ENCODE measurements around the gene ATP5F1C. TPM values are rescaled to one million over a fixed set of nuclear protein-coding genes. Genes with fewer than 3 reads are reported as not detected.

The ATP5F1C gene
- total RNA-seq, 1 donor from 2014 or later = 150 TPM

GRCh38 chr10:7829289-7829834, 41.4 kb downstream of the ATP5F1C start:
- no peak for ATAC-seq

DNA sequence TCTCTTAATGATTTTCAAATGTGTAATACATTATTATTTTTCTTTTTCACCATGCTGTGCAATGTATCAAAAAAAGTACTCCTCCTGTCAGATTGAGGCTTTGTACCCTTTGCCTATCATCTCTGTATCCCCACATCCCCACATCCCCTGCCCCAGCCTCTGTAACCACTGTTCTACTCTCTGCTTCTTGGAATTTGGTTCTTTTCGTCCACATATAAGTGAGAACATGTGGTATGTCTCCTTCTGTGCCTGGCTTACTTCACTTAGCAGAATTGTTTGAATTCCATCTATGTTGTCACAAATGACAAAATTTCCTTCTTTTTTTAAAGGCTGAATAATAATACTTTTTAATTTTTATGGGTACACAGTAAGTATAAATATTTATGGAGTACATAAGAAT, 44.1 kb downstream of the ATP5F1C start:
- intact Hi-C loops (cut with DNase I) = no loop called here
- no peak for ATAC-seq
- no peak for DNase-seq (ENCODE audit: low spot score)

More at GRCh38 chr10:7829289-7829834, 41.4 kb downstream of the ATP5F1C start:
- intact Hi-C loops (cut with DNase I) = no loop called here
- DNase-seq (ENCODE audit: low spot score) = no peak

DNA sequence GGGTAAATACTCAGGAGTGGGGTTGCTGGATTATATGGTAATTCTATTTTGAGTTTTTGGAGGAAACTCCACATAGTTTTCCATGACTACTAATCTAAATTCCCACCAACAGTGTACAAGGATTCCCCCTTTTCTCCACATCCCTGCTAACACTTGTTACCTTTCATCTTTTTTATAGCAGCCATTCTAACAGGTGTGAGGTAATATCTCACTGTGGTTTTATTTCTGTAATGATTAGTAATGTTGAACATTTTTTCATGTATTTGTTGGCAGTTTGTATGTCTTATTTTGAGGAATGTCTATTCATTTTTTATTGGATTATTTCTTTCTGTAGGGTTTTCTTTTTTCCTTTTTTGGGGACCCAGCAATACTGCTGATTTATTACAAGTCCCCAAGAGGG, 45.2 kb downstream of the ATP5F1C start:
- DNase-seq (ENCODE audit: low spot score) (no peak), ATAC-seq (no peak)
- intact Hi-C loops (cut with DNase I) = no loop called here

- DNase-seq (ENCODE audit: low spot score) = no peak
- intact Hi-C loops (cut with DNase I) = no loop called here
These were observed 46.3 kb downstream of the ATP5F1C start for GRCh38 chr10:7834262-7834661.

DNA sequence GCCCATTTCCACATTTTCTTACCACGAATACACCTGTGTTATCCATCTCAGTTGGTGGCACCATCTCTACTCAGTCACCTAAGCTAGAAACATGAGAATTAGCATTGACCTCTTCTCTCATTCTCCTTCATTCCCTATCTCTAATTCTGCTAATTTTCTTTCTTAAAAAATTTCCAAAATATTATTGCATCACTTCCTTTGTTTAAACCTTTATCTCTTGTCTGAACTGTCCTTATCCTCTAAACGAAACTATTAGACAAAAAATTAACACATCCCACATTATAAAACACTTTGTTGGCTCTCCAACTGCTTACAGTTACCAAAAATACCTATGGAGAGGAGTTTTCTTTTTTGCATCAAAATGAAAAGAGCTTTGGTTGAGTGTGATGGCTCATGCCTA, 48.6 kb downstream of the ATP5F1C start:
- DNase-seq (ENCODE audit: low spot score) = no peak
- intact Hi-C loops (cut with DNase I) = no loop called here
- ATAC-seq = no peak

More at GRCh38 chr10:7834262-7834661, 46.3 kb downstream of the ATP5F1C start:
- ATAC-seq = no peak

DNA sequence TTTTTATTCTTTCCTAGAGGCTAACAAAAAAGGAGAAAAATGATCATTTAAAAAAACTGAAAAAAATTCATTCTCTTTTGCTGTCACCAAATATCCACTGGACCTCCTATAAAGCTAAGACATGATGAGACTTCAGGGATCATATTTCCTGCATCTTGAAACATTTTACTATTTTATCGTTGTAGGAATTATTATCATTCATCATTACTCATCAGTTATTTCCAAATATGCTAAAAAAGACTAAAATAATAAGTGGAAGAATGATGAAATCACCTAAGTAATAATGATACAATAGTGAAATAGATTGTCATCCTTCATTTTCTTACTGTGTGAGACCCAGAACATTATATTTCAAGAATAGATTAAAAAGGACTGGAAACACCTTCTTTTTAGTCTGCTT, 58.6 kb downstream of the ATP5F1C start:
- intact Hi-C loops (cut with DNase I) = no loop called here
- no peak for DNase-seq (ENCODE audit: low spot score)
- ATAC-seq = no peak

GRCh38 chr10:7853226-7853842, 65.4 kb downstream of the ATP5F1C start:
- ATAC-seq (no peak), DNase-seq (ENCODE audit: low spot score) (no peak)
- intact Hi-C loops (cut with DNase I) = no loop called here

DNA sequence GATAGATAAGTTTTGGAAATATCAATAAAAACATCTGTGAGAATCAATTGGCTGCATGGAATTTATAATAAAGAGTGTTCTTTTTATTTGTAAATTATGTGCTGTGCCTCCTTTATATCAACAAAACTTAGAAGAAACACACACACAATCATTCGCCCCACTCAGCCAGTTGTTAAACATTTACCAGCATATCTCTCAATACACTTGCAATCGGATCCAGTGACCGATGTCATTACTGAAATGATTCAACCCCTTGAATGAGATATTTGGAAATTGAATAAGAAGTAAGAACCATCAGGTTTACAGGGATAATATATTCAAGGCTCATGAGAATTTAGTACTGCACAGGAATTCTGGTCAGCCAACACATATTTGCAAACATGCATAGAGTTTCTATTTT, 65.9 kb downstream of the ATP5F1C start:
- no peak for ATAC-seq
- DNase-seq (ENCODE audit: low spot score) = no peak
- intact Hi-C loops (cut with DNase I) = no loop called here

DNA sequence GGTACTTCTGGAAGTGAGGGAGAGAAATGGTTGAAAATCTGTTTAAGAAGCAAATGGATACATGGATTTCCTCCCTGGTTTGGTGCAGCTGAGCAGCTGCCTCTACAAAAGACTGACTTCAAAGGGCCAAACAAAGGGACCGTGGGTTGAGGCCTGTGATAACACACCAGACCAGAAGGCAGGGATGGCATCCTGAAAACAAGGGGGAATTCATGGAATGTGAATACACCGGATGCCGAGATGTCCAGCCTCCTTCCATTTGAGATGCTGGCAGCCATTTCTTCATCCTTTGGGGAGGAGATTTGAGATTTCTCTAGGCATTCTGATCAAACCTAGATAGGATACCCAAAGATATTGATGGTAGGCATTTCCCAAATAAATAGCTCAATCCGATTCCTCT, 67.2 kb downstream of the ATP5F1C start:
- DNase-seq (ENCODE audit: low spot score) (no peak), ATAC-seq (no peak)
- intact Hi-C loops (cut with DNase I) = no loop called here

DNA sequence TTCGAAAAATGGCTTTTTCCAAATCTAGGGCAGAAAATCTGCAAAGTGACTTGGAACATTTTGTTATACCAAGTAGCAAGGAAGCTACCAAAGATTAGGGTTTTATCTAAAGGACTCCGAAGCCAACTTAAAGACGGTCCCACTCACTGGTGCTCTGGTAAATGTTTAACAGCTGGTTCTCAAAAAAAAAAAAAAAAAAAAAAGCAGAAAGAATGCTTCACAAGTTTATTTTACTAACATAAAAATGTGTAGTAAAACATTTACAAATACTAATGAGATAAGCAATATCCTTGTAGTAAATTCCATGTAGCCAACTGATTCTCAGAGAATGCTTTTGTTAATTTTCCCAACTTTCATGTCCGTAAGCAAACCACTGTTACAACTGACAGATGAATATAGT, 68.7 kb downstream of the ATP5F1C start:
- DNase-seq (ENCODE audit: low spot score) (no peak), ATAC-seq (no peak)
- intact Hi-C loops (cut with DNase I) = no loop called here

GRCh38 chr10:7857262-7857661, 69.3 kb downstream of the ATP5F1C start:
- DNase-seq (ENCODE audit: low spot score) (no peak), ATAC-seq (no peak)
- intact Hi-C loops (cut with DNase I) = no loop called here

Other genes starting within 250 kb of the ATP5F1C start
- 34.9 TPM for gene ITIH5, start 121.2 kb upstream of the ATP5F1C start, total RNA-seq
- gene ITIH2, start 84.9 kb upstream of the ATP5F1C start, total RNA-seq = not detected
- gene KIN, start 184 bp upstream of the ATP5F1C start, total RNA-seq = 14.2 TPM
- 13.7 TPM for gene TAF3, start 30.3 kb downstream of the ATP5F1C start, total RNA-seq

All from sciatic nerve (tissue), 2 donors.